ENCODE measurements around the gene WDFY3. TPM values are rescaled to one million over a fixed set of nuclear protein-coding genes. Genes with fewer than 3 reads are reported as not detected.
"Not testable (repeated sequence)": the region's sequence is repeated elsewhere in the genome, so short reads cannot be mapped to it uniquely, and the experiment has no call there.

WDFY3 gene
- polyA plus RNA-seq, 1 donor, result 28.9 TPM

DNA sequence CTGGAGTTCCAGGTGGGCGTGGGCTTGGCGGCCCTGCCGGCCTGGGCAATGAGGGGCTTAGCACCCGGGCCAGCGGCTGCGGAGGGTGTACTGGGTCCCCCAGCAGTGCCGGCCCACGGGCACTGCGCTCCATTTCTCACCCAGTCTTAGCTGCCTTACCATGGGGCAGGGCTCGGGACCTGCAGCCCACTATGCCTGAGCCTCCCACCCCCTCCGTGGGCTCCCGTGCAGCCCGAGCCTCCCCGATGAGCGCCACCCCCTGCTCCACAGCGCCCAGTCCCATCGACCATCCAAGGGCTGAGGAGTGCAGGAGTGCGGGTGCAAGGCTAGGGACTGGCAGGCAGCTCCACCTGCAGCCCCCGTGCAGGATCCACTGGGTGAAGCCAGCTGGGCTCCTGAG, 301.7 kb downstream of the WDFY3 start:
- H3K27me3 ChIP-seq (ENCODE audit: control insufficient read depth, insufficient read depth, low read length); DNase-seq; H3K9me3 ChIP-seq (ENCODE audit: control insufficient read depth, low read depth, low read length); H3K27ac ChIP-seq (ENCODE audit: low read length); H3K4me3 ChIP-seq (ENCODE audit: low read length); H3K36me3 ChIP-seq (ENCODE audit: control insufficient read depth, insufficient read depth, low read length): not testable (repeated sequence)
- WGBS (ENCODE audit: insufficient coverage, low lambda C conversion rate), result no CpG with 5 or more reads among the region's 19 CpGs
- peaks cover 24% of the 10 kb centered on the region for H3K4me1 ChIP-seq (ENCODE audit: control insufficient read depth, insufficient read depth, low read length)

DNA sequence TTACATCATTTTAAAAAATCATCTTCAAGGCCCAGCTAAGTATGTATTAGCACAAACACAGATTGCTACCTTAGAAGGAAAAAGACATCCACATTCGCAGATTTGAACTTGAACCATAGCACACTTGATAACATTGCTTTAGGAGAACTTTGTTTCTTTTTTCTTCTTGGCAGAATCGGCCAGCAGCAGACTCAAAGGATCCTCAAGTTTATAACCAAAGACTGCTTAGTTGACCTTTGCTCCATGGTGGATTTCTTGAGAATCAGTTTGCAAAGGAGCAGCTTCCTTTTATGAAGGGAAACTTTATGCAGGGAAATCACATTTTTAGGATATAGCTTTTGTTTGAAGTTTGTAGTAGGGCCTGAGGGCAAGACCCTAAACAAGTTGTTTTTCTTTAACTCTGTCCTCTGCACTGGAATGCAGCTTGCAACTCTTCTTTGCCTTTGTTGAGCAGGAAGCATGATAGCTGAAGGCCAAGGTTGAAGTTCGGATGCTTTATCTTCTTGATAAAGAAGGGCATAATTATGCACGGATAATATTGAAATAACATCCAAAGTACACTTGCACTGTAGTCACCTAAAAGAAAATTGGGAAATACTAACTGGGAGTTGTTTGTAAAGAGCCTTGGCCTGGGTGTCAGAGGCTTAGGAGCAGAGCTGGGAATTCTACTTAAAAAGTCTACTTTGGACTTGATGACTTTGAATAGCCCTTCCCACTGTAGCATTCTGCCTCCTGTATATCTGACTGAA, 305.1 kb downstream of the WDFY3 start:
- WGBS (ENCODE audit: insufficient coverage, low lambda C conversion rate), result 14% methylated on average over 1 of the region's 4 CpGs
- peak overlapping the region; percentile 66 for H3K27ac ChIP-seq (ENCODE audit: low read length)
- H3K27me3 ChIP-seq (ENCODE audit: control insufficient read depth, insufficient read depth, low read length), result no peaks in the 10 kb centered on the region

DNA sequence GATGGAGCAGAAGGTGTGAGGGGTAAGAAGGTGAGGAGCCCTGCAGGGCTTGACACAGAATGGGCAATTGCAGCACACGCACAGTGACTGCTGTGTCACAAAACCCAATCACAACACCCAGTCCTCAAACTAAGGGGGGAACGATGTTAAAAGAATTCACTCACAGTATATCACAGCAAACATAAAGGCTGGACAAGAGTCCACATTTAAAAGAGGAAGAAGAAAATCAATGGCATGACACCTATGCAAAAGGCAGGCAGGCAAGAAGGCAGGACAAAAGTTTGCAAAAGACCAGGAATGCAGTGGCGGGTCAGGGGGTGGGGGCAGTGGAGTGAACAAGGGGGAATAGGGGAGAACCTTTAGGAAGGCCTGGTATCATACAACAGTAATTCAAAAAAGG, 305.9 kb downstream of the WDFY3 start:
- DNase-seq, result no peak
- Histone ChIP-seq H3K27ac (ENCODE audit: low read length) (peak overlapping the region; percentile 66), H3K36me3 (ENCODE audit: control insufficient read depth, insufficient read depth, low read length) (no peaks in the 10 kb centered on the region), H3K27me3 (ENCODE audit: control insufficient read depth, insufficient read depth, low read length) (no peaks in the 10 kb centered on the region), H3K9me3 (ENCODE audit: control insufficient read depth, low read depth, low read length) (peaks cover 16% of the 10 kb centered on the region), H3K4me3 (ENCODE audit: low read length) (no peak overlapping the region), H3K4me1 (ENCODE audit: control insufficient read depth, insufficient read depth, low read length) (peaks cover 31% of the 10 kb centered on the region)
- no CpG with 5 or more reads among the region's 3 CpGs for WGBS (ENCODE audit: insufficient coverage, low lambda C conversion rate)

More for the DNA sequence above, 305.1 kb downstream of the WDFY3 start:
- no peak overlapping the region for H3K4me3 ChIP-seq (ENCODE audit: low read length)
- peaks cover 16% of the 10 kb centered on the region for H3K9me3 ChIP-seq (ENCODE audit: control insufficient read depth, low read depth, low read length)
- DNase-seq, result peak; percentile 76 to 94
- H3K4me1 ChIP-seq (ENCODE audit: control insufficient read depth, insufficient read depth, low read length), result peaks cover 31% of the 10 kb centered on the region
- H3K36me3 ChIP-seq (ENCODE audit: control insufficient read depth, insufficient read depth, low read length), result no peaks in the 10 kb centered on the region

DNA sequence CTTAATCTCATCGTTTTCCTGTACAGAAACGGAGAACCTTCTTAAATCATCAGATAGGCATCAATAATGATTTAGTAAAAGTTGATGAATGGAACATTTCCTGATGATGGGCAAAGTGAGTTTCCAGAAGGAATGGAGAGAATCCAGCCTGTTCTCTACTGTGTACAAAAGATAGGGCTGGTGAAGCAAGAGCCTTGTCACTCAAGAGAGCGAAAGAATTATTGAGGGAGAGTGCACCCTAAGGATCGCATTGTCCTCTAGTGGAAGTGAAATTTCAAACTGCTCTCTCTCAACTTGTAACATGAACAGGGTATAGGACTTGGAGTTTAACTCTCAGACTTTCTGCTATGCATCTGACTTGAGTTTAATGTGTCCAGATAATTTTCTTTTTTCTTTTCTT, 314.0 kb downstream of the WDFY3 start:
- DNase-seq, result no peak
- WGBS (ENCODE audit: insufficient coverage, low lambda C conversion rate), result no CpG with 5 or more reads among the region's 4 CpGs
- Histone ChIP-seq H3K9me3 (ENCODE audit: control insufficient read depth, low read depth, low read length) (peaks cover 5% of the 10 kb centered on the region), H3K27me3 (ENCODE audit: control insufficient read depth, insufficient read depth, low read length) (no peaks in the 10 kb centered on the region), H3K27ac (ENCODE audit: low read length) (no peak overlapping the region), H3K4me3 (ENCODE audit: low read length) (no peak overlapping the region), H3K36me3 (ENCODE audit: control insufficient read depth, insufficient read depth, low read length) (peaks cover 28% of the 10 kb centered on the region), H3K4me1 (ENCODE audit: control insufficient read depth, insufficient read depth, low read length) (peaks cover 2% of the 10 kb centered on the region)

DNA sequence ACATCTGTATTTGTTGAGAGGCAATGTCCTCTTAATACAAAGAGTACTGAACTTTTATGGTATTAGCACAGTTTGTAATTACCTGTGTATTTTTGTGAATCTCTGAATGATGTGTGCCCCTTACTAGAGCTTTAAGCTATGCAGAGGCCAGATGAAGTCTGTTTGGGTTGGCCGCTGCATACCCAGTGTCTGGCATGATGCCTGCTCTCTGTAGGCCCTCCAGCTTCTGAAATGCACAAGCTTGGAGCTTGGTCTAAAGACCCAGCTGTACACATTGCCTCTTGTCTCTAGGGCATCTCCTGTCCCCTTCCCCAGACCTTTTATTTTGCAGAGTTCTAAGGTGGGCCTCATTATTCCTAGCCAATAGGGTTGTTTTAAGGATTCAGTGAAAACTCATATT, 315.0 kb downstream of the WDFY3 start:
- peaks cover 30% of the 10 kb centered on the region for H3K36me3 ChIP-seq (ENCODE audit: control insufficient read depth, insufficient read depth, low read length)
- peaks cover under 1% of the 10 kb centered on the region for H3K9me3 ChIP-seq (ENCODE audit: control insufficient read depth, low read depth, low read length)
- no peak overlapping the region for H3K4me3 ChIP-seq (ENCODE audit: low read length)
- H3K27me3 ChIP-seq (ENCODE audit: control insufficient read depth, insufficient read depth, low read length), result no peaks in the 10 kb centered on the region
- WGBS (ENCODE audit: insufficient coverage, low lambda C conversion rate), result no CpG with 5 or more reads among the region's 1 CpG
- H3K4me1 ChIP-seq (ENCODE audit: control insufficient read depth, insufficient read depth, low read length), result peaks cover 2% of the 10 kb centered on the region
- DNase-seq, result no peak
- no peak overlapping the region for H3K27ac ChIP-seq (ENCODE audit: low read length)

DNA sequence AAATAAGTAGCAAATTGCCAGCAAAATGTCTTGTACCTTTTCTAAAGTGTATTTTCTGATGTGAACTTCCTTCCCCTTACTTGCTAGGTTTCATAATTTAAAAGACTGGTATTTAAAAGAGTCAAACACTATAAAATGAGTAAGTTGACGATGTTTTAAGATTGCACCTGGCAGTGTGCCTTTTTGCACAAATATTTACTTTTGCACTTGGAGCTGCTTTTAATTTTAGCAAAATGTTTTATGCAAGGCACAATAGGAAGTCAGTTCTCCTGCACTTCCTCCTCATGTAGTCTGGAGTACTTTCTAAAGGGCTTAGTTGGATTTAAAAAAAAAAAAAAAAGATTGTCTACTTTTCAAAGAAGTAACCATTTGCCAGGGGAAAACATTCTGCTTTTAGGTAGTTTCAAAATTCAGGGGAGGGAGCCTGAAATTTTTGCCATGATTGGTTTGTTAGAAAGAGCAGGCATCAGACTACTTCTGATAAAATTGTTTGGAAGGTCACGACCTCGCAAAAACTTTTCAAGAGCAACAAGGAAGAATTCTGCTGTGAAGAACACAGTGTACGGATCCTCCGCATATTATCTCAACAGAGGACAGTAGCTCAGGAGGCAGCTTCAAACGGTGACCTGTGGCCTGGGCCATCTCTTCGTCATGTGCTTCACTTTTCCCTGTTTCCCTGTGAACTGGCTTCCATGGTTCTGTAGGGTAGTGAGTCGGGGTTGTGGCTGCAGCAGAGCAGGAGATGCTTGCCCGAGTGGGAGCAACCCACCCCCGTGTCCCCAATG, 317.4 kb downstream of the WDFY3 start:
- Histone ChIP-seq H3K4me1 (ENCODE audit: control insufficient read depth, insufficient read depth, low read length) (peaks cover 2% of the 10 kb centered on the region), H3K9me3 (ENCODE audit: control insufficient read depth, low read depth, low read length) (no peaks in the 10 kb centered on the region), H3K36me3 (ENCODE audit: control insufficient read depth, insufficient read depth, low read length) (peaks cover 31% of the 10 kb centered on the region), H3K27me3 (ENCODE audit: control insufficient read depth, insufficient read depth, low read length) (no peaks in the 10 kb centered on the region), H3K27ac (ENCODE audit: low read length) (no peak overlapping the region), H3K4me3 (ENCODE audit: low read length) (no peak overlapping the region)
- no CpG with 5 or more reads among the region's 10 CpGs for WGBS (ENCODE audit: insufficient coverage, low lambda C conversion rate)
- no peak for DNase-seq

DNA sequence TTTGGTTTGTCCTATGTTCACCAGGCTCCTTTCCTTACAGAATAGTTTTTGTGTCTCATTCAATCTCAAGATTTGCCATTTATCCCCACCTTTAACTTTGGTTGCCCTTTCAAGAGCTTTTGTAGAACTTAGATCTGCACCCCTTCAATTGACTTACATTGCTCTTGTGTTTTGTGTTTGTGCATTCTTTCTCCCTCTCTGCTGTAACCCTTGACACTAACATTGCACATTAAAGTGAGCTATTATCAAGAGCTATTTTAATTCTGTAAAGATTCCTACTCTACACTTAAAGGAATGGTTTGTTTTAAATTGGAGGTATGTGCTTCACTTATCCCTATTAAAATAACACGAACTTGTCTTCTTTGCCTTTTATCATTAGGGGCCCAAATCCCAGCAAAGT, 318.3 kb downstream of the WDFY3 start:
- no peaks in the 10 kb centered on the region for H3K27me3 ChIP-seq (ENCODE audit: control insufficient read depth, insufficient read depth, low read length)
- peaks cover 2% of the 10 kb centered on the region for H3K4me1 ChIP-seq (ENCODE audit: control insufficient read depth, insufficient read depth, low read length)
- no peak overlapping the region for H3K27ac ChIP-seq (ENCODE audit: low read length)
- WGBS (ENCODE audit: insufficient coverage, low lambda C conversion rate), result no CpG with 5 or more reads among the region's 1 CpG
- no peak overlapping the region for H3K4me3 ChIP-seq (ENCODE audit: low read length)
- DNase-seq, result no peak
- H3K9me3 ChIP-seq (ENCODE audit: control insufficient read depth, low read depth, low read length), result no peaks in the 10 kb centered on the region
- H3K36me3 ChIP-seq (ENCODE audit: control insufficient read depth, insufficient read depth, low read length), result peaks cover 40% of the 10 kb centered on the region

DNA sequence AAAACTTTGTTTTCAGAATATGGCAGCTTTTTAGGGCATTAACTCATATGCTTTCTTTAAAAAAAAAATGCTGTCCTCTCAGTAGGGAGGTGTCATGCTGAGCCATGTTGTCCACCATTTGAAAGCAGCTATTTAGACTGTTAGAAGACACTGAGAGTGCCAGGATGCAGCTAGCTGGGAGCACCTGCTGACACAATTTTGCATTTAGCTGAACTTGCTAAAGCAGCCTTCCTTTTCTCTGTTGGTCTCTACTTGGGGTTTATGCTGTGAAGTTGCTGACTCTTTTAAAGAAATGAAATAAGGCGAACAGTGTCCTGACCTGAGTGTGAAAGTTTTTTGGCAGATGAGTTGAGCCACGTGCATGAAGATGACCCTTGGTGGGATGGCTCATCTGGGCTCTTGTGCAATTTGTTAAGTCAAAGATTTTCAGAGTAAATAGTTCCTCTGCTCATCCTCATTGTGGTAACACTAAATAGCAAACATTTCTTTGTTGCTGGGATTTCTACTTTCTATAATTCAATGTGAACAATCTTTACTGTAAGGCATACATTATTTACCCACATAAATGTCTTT, 319.1 kb downstream of the WDFY3 start:
- H3K4me1 ChIP-seq (ENCODE audit: control insufficient read depth, insufficient read depth, low read length), result peaks cover 2% of the 10 kb centered on the region
- no CpG with 5 or more reads among the region's 2 CpGs for WGBS (ENCODE audit: insufficient coverage, low lambda C conversion rate)

DNA sequence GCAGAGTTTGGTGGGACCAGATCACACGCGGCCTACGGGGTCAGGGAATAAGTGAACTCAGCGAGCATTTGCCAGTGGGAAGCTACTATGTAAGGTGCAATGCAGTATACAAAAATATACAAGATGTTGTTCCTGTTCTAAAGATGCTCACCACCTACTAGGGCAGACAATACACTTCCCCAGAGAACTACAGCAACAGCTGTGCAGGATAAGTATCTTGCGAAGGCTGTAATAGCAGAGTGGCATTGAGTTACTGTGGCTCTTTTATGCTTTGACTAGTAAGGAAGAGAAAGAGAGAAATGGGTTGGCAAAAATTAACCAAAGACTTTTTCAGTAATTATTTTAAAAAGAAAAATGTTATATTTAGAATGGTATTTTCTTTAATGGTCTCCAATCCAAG, 322.4 kb downstream of the WDFY3 start:
- Histone ChIP-seq H3K27me3 (ENCODE audit: control insufficient read depth, insufficient read depth, low read length) (no peaks in the 10 kb centered on the region), H3K36me3 (ENCODE audit: control insufficient read depth, insufficient read depth, low read length) (peaks cover 33% of the 10 kb centered on the region), H3K27ac (ENCODE audit: low read length) (no peak overlapping the region), H3K4me1 (ENCODE audit: control insufficient read depth, insufficient read depth, low read length) (peaks cover 2% of the 10 kb centered on the region), H3K9me3 (ENCODE audit: control insufficient read depth, low read depth, low read length) (no peaks in the 10 kb centered on the region), H3K4me3 (ENCODE audit: low read length) (no peak overlapping the region)
- WGBS (ENCODE audit: insufficient coverage, low lambda C conversion rate), result no CpG with 5 or more reads among the region's 5 CpGs
- no peak for DNase-seq

More for the DNA sequence above, 319.1 kb downstream of the WDFY3 start:
- Histone ChIP-seq H3K27ac (ENCODE audit: low read length) (no peak overlapping the region), H3K9me3 (ENCODE audit: control insufficient read depth, low read depth, low read length) (no peaks in the 10 kb centered on the region), H3K4me3 (ENCODE audit: low read length) (no peak overlapping the region), H3K36me3 (ENCODE audit: control insufficient read depth, insufficient read depth, low read length) (peaks cover 42% of the 10 kb centered on the region), H3K27me3 (ENCODE audit: control insufficient read depth, insufficient read depth, low read length) (no peaks in the 10 kb centered on the region)
- no peak for DNase-seq

DNA sequence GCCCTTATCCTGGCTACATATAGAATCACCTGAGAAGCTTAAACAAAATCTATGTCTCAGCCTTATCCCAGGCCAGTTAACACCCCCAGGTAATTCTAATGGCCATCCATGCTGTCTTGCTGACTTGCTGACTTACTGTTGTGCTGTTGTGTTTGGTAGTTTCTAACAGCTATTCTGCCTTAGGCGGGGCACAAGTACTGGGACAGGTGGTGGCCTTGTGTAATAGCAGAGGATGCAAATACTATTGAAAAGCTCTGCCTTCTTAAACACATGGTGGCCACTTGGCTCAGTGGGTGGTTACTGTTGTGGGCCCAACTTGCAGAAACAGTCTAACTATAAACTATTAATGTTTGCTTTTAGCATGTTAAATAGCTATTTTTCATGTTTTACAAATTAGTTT, 327.3 kb downstream of the WDFY3 start:
- WGBS (ENCODE audit: insufficient coverage, low lambda C conversion rate), result 80% methylated on average over 1 of the region's 1 CpG
- no peaks in the 10 kb centered on the region for H3K9me3 ChIP-seq (ENCODE audit: control insufficient read depth, low read depth, low read length)

More for the DNA sequence above, 327.3 kb downstream of the WDFY3 start:
- Histone ChIP-seq H3K4me3 (ENCODE audit: low read length) (no peak overlapping the region), H3K4me1 (ENCODE audit: control insufficient read depth, insufficient read depth, low read length) (no peaks in the 10 kb centered on the region), H3K27ac (ENCODE audit: low read length) (no peak overlapping the region), H3K27me3 (ENCODE audit: control insufficient read depth, insufficient read depth, low read length) (no peaks in the 10 kb centered on the region), H3K36me3 (ENCODE audit: control insufficient read depth, insufficient read depth, low read length) (peaks cover 36% of the 10 kb centered on the region)
- DNase-seq, result no peak
